ENCODE data around the gene ABHD17A. TPM values are rescaled to one million over a fixed set of nuclear protein-coding genes. Genes with fewer than 3 reads are reported as not detected.
A peak's percentile ranks its signal among the peaks of the same experiment; 100 is the strongest.

The ABHD17A gene
- total and polyA plus RNA-seq, 9 of the 15 experiments (the other 6 are each of a cell fraction or from before 2014, with no cell fraction given): 0.04 to 135 (median 21.8) TPM; not detected in 1

- TF ChIP-seq NRF1 (conservative IDR thresholded peaks at IDR 0.05 in 1 of 2, IDR thresholded peaks at IDR 0.05 in 1 of 2): peak; percentile 83 to 85
- TF ChIP-seq FOS (IDR thresholded peaks at IDR 0.05; ENCODE audit: extremely low read depth, insufficient read length): no peak
- 0 out of 2 replicates have a peak, but pooled peaks have one; percentile 5 for TF ChIP-seq NBN (IDR thresholded peaks at IDR 0.05; ENCODE audit: low read depth)
- peak; percentile 51 for TF ChIP-seq DACH1 (IDR thresholded peaks at IDR 0.05; ENCODE audit: partially characterized antibody)
- TF ChIP-seq MLLT1 (IDR thresholded peaks at IDR 0.05): no peak
- TF ChIP-seq DPF2 (IDR thresholded peaks at IDR 0.05): 0 out of 2 replicates have a peak, but pooled peaks have one; percentile 32
- TF ChIP-seq ESRRA (IDR thresholded peaks at IDR 0.05; ENCODE audit: borderline replicate concordance, low read depth): peak; percentile 38; the same call in 1 of the 2 replicates
- peak; percentile 74 for TF ChIP-seq HMGN3 (IDR thresholded peaks at IDR 0.05; ENCODE audit: borderline replicate concordance, extremely low read depth, insufficient read length, low read depth, low read length)
- 0 out of 2 replicates have a peak, but pooled peaks have one; percentile 1 for TF ChIP-seq ETV5 (CRISPR knock-in tag; IDR thresholded peaks at IDR 0.05; ENCODE audit: low read depth)
- TF ChIP-seq RAD51 (IDR thresholded peaks at IDR 0.05; ENCODE audit: borderline replicate concordance, low read depth): no peak
- peak; percentile 79 for TF ChIP-seq ZFX (CRISPR knock-in tag; IDR thresholded peaks at IDR 0.05)
- peak; percentile 73 for TF ChIP-seq POLR2A (conservative IDR thresholded peaks at IDR 0.05)
- TF ChIP-seq SRF (CRISPR knock-in tag; IDR thresholded peaks at IDR 0.05): peak in 1 of 2 experiments; percentile 13; a peak in 1 of 4 replicates
- peak; percentile 62 for TF ChIP-seq ZNF592 (IDR thresholded peaks at IDR 0.05)
- TF ChIP-seq ZBTB7A (IDR thresholded peaks at IDR 0.05; ENCODE audit: borderline replicate concordance, control insufficient read depth, low read depth, low read length): peak; percentile 92
- TF ChIP-seq PCBP1 (IDR thresholded peaks at IDR 0.05; ENCODE audit: low read depth, low read length, poor library complexity, severe bottlenecking): peak; percentile 41
- TF ChIP-seq CTCF (IDR thresholded peaks at IDR 0.05 in 2 of 3, conservative IDR thresholded peaks at IDR 0.05 in 1 of 3; ENCODE audit: insufficient read depth in 2 of 3, low read depth in 1 of 3, low read length in 3 of 3): peak; percentile 76 to 89 (median 81)
- no peak for TF ChIP-seq PHTF2 (CRISPR knock-in tag; IDR thresholded peaks at IDR 0.05)
- TF ChIP-seq RBBP5 (IDR thresholded peaks at IDR 0.05; ENCODE audit: borderline replicate concordance, insufficient read depth, low read length, poor library complexity, severe bottlenecking): peak; percentile 42
- TF ChIP-seq PTBP1 (IDR thresholded peaks at IDR 0.05; ENCODE audit: low read depth, low read length): no peak
Measured at GRCh38 chr19:1864480-1865171, 20.7 kb downstream of the ABHD17A start (continued).

All from K562 (cell line).